WI38 (cell line): ENCODE data around the gene HOXD1.

Experiments used
- H3K4me3 ChIP-seq: 2 replicates; pipeline ENCODE4 v1.5.1; 2011; ENCODE audit warnings: low read depth, mild to moderate bottlenecking, control low read depth, low read length
- TF ChIP-seq, protein P1 (sequence below): IDR thresholded peaks from 2 replicates; pipeline ENCODE4 v1.5.1; 2012; ENCODE audit warnings: low read depth, mild to moderate bottlenecking, control low read depth, low read length

Gene HOXD1

DNA sequence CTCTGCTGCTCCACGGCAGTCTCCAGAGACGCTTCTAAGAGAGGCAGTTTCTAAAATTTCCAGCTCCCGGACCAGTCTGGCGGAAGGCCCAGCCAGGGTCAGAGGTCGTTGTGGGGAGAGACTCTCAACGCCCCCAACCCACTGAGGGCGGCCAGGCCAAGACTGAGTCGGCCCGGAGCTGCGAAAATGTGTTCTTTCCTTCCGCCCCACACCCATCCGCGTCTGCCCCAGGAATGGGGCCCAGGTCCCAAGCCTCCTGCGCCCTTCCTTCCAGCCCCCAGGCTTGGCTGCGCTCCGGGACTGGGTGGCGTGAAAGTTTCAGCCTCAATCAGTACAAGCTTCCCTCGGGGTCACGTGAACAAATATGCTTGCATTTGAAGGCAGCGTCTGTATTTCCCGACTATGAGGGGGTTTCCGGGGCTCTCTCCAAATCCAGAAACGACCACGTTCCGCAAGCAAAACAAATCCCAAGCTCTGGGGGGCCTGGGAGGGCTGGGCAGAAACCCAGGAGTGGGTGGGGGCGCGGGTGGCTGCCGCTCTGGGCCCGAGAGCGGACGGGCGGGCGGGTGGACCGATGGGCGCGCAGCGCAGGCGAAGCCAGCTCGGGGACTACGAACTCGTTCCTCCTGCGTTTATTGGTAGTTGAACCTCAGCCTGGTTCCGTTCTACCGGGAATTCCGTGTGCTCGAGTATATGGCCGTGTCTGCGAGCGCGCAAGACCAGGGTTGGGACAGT, 28.1 kb upstream of the HOXD1 start:
- H3K4me3 ChIP-seq: no peak overlapping the region
- TF ChIP-seq, protein P1, sequence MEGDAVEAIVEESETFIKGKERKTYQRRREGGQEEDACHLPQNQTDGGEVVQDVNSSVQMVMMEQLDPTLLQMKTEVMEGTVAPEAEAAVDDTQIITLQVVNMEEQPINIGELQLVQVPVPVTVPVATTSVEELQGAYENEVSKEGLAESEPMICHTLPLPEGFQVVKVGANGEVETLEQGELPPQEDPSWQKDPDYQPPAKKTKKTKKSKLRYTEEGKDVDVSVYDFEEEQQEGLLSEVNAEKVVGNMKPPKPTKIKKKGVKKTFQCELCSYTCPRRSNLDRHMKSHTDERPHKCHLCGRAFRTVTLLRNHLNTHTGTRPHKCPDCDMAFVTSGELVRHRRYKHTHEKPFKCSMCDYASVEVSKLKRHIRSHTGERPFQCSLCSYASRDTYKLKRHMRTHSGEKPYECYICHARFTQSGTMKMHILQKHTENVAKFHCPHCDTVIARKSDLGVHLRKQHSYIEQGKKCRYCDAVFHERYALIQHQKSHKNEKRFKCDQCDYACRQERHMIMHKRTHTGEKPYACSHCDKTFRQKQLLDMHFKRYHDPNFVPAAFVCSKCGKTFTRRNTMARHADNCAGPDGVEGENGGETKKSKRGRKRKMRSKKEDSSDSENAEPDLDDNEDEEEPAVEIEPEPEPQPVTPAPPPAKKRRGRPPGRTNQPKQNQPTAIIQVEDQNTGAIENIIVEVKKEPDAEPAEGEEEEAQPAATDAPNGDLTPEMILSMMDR: no peak

DNA sequence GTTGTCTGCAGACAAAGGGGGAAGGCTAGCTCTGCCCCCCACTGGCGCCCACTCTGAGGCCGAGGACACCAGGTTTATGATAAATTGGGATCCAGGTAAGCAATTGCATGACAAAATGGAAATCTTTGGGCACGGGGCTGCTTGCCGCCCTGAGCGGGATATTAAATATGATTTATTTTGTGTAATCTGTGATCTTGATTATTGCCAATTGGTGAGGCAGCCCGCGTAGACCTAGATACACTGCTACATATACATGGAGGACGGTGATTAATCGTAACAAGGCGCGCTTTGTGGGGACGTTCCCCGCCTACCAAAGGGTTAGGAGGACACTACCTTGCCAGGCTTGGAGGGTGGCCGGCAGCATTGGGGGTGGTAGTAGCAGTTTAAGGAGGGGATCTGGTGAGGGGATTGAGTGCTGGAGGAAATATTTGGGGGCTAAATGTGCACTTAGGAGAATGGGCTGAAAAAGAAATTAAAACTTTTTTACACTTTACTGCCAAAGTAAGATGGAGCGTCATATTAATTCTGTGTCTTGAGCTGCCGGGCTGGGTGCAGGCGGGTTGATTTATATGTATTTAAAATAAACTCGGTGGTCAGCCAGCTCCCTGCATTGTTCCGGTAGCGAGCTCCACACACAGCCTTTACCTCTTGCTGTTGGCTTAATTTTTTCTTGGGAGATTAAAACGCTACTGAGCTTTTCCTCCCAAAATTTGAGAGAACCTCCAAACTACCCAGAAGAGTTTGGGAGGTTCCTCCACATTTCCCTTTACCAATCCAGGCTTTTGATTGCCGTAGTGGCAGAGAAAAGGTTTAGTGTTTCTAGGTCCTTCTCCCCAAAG, 27.3 kb upstream of the HOXD1 start:
- H3K4me3 ChIP-seq: no peak overlapping the region
- TF ChIP-seq, protein P1: no peak

GRCh38 chr2:176161825-176162626, 26.4 kb upstream of the HOXD1 start:
- H3K4me3 ChIP-seq: 0 out of 2 replicates have a peak overlapping the region, but pooled peaks have one; percentile 5
- TF ChIP-seq, protein P1: no peak

GRCh38 chr2:176162911-176163671, 25.4 kb upstream of the HOXD1 start:
- TF ChIP-seq, protein P1: no peak
- no peak overlapping the region for H3K4me3 ChIP-seq

DNA sequence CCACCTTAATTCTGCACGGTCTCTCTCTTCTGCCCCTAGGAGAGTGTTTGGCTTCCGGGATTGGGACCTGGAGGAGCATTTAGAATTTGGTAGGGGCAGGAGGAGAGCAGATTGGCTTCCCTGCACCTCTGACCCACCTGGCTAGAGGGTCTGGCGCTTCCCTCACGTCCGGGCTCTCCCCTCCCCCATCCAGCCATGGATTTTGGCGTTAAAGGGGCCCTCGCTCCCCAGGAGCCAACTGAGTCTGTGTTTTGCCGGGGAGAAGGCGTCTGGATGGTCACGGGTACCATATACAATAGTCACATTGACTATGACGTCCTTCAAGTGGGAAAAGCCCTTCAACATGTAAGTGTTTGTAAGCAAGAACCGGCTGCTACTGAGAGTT, 24.8 kb upstream of the HOXD1 start:
- TF ChIP-seq, protein P1: no peak
- no peak overlapping the region for H3K4me3 ChIP-seq

GRCh38 chr2:176164201-176164600, 24.3 kb upstream of the HOXD1 start:
- TF ChIP-seq, protein P1: no peak
- H3K4me3 ChIP-seq: no peak overlapping the region
